SK-N-SH (cell line): Measurements from ENCODE around the gene NUP160.
"Not testable (repeated sequence)": the region's sequence is repeated elsewhere in the genome, so short reads cannot be mapped to it uniquely, and the experiment has no call there.

Source experiments
- SMC3 ChIP-seq: IDR thresholded peaks from 2 replicates; pipeline ENCODE4 v1.6.1; 2012; ENCODE audit warnings: low read depth, low read length, improper control_type of control experiment
- TF ChIP-seq, protein P1 (sequence below): fragments of 200-600 bp; sonication (generic); IDR thresholded peaks from 2 replicates; pipeline ENCODE4 v1.6.1; 2017; ENCODE audit warnings: antibody characterized with exemption, mild to moderate bottlenecking, moderate library complexity

DNA sequence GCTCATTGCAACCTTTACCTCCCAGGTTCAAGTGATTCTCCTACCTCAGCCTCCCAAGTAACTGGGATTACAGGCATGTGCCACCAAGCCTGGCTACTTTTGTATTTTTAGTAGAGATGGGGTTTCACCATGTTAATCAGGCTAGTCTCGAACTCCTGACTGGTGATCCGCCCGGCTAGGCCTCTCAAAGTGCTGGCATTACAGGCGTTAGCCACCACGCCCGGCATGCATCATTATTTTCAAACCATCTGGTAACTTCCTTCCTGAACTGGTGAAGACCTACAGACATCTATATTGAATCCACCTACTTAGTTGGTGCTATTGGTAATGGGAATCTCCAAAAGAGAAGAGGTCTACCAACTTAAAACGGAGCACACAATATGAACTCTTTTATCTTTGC is 110.3 kb downstream of the NUP160 start:
- TF ChIP-seq, protein P1, sequence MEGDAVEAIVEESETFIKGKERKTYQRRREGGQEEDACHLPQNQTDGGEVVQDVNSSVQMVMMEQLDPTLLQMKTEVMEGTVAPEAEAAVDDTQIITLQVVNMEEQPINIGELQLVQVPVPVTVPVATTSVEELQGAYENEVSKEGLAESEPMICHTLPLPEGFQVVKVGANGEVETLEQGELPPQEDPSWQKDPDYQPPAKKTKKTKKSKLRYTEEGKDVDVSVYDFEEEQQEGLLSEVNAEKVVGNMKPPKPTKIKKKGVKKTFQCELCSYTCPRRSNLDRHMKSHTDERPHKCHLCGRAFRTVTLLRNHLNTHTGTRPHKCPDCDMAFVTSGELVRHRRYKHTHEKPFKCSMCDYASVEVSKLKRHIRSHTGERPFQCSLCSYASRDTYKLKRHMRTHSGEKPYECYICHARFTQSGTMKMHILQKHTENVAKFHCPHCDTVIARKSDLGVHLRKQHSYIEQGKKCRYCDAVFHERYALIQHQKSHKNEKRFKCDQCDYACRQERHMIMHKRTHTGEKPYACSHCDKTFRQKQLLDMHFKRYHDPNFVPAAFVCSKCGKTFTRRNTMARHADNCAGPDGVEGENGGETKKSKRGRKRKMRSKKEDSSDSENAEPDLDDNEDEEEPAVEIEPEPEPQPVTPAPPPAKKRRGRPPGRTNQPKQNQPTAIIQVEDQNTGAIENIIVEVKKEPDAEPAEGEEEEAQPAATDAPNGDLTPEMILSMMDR, result not testable (repeated sequence)
- not testable (repeated sequence) for TF ChIP-seq SMC3
